Endothelial cell (in vitro differentiated cells): Measurements from ENCODE around the gene CNBD2. TPM values are rescaled to one million over a fixed set of nuclear protein-coding genes. Genes with fewer than 3 reads are reported as not detected.

ENCODE experiments used
- DNase-seq: peaks from one replicate; pipeline ENCODE4 v3.0.0; 2021; ENCODE audit warnings: low spot score
- H3K27ac Mint-ChIP-seq: one replicate; pipeline ENCODE4 v1.8.0; 2021; ENCODE audit warnings: mixed read lengths, inconsistent platforms; ENCODE audit not compliant: unreplicated experiment
- H3K27me3 Mint-ChIP-seq: one replicate; pipeline ENCODE4 v1.8.0; 2021; ENCODE audit warnings: mild to moderate bottlenecking, moderate library complexity, mixed read lengths, inconsistent platforms; ENCODE audit not compliant: unreplicated experiment
- H3K36me3 Mint-ChIP-seq: one replicate; pipeline ENCODE4 v1.8.0; 2021; ENCODE audit warnings: mild to moderate bottlenecking, low read depth, mixed read lengths, inconsistent platforms; ENCODE audit not compliant: unreplicated experiment
- H3K4me1 Mint-ChIP-seq: one replicate; pipeline ENCODE4 v1.8.0; 2021; ENCODE audit warnings: mild to moderate bottlenecking, mixed read lengths, inconsistent platforms; ENCODE audit not compliant: unreplicated experiment
- H3K4me3 Mint-ChIP-seq: one replicate; pipeline ENCODE4 v1.8.0; 2021; ENCODE audit warnings: mild to moderate bottlenecking, mixed read lengths, inconsistent platforms; ENCODE audit not compliant: unreplicated experiment
- H3K9me3 Mint-ChIP-seq: one replicate; pipeline ENCODE4 v1.8.0; 2021; ENCODE audit warnings: mixed read lengths, inconsistent platforms; ENCODE audit not compliant: unreplicated experiment
- total RNA-seq: library from RNA; stranded (reverse); fragmentation: NEBNext Ultra II Directional; extraction: Animal tissue kit (Norgen Biotek cat#: 25700); gene quantifications from one replicate; pipeline ENCODE4 v1.2.1, GENCODE V29; 2021; ENCODE audit not compliant: unreplicated experiment
- TF ChIP-seq, protein P1 (sequence below): fragments of 200-600 bp; sonication (generic); IDR thresholded peaks from one replicate; pipeline ENCODE4 v1.5.0; 2021; ENCODE audit warnings: antibody characterized with exemption; ENCODE audit not compliant: unreplicated experiment

Gene CNBD2
- total RNA-seq, 1 donor from 2014 or later, result 8.8 TPM

DNA sequence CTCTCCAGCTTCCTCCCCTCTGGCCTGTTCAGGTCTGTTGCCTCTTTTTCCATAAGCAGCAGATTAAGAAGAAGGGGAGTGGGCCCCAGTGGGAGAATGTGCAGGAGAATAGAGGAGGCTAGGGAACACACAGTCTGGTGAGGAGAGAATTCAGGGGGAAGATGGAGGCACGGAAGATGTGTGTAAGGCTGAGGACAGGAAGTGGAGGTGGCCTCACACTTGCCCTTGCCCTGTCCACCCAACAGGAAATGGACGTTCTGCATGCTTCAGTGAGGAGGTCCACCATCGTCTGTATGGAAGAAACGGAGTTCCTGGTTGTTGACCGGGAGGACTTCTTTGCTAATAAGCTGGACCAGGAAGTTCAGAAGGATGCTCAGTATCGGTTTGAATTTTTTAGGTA lies 16.0 kb downstream of the CNBD2 start:
- no peak overlapping the region for H3K4me3 Mint-ChIP-seq
- H3K27ac Mint-ChIP-seq, result no peak overlapping the region
- TF ChIP-seq, protein P1, sequence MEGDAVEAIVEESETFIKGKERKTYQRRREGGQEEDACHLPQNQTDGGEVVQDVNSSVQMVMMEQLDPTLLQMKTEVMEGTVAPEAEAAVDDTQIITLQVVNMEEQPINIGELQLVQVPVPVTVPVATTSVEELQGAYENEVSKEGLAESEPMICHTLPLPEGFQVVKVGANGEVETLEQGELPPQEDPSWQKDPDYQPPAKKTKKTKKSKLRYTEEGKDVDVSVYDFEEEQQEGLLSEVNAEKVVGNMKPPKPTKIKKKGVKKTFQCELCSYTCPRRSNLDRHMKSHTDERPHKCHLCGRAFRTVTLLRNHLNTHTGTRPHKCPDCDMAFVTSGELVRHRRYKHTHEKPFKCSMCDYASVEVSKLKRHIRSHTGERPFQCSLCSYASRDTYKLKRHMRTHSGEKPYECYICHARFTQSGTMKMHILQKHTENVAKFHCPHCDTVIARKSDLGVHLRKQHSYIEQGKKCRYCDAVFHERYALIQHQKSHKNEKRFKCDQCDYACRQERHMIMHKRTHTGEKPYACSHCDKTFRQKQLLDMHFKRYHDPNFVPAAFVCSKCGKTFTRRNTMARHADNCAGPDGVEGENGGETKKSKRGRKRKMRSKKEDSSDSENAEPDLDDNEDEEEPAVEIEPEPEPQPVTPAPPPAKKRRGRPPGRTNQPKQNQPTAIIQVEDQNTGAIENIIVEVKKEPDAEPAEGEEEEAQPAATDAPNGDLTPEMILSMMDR, result no peak

DNA sequence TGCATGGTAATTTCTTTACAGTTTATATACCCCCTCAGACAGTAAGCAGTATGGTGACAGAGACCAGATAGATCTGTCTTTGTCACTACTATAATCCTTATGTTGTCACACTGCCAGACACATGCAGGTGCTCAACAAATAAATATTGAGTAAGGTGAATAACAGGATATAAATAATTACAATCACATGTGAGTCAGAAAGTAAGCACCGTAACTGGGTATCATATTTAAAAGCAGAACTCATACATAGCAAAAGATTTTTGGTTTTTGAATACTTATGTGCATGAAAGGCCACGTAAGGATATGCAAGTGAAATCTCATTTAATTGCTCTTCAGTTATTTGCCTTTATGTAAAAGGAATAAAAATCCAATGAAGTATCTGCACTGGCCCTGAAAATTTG lies 17.4 kb downstream of the CNBD2 start:
- DNase-seq, result no peak
- Mint-ChIP-seq H3K36me3 (no peaks in the 10 kb centered on the region), H3K27ac (no peak overlapping the region), H3K27me3 (peaks cover 7% of the 10 kb centered on the region), H3K4me1 (peaks cover 11% of the 10 kb centered on the region), H3K9me3 (no peaks in the 10 kb centered on the region), H3K4me3 (no peak overlapping the region)
- TF ChIP-seq, protein P1, result no peak

More for the DNA sequence above, 16.0 kb downstream of the CNBD2 start:
- Mint-ChIP-seq H3K4me1 (peaks cover 11% of the 10 kb centered on the region), H3K36me3 (no peaks in the 10 kb centered on the region), H3K9me3 (no peaks in the 10 kb centered on the region), H3K27me3 (peaks cover 7% of the 10 kb centered on the region)
- DNase-seq, result no peak

DNA sequence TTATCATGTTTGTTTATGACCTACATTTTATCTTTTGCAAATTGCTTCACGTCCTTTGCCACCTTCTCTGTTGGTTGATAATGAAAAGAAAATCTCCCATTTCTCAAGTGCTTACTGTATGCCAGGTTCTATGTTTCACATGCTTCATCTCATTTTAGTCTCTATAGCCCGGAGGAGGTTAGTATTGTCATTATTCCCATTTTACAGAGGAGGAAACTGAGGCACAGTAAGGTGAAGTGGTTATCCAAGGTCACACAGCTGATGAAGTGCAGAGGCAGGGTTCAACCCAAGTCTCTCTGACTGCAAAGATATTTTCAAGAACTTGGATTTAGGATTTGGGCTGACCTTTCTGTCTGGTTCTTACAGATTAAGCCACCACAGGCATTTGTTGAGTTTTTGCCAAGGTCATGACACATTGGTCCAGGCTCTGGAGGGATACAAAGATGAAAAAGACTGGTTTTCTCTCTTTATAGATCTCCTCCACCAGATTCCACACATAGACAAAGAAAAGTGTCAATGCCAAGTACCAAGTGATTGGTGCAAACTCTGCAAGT lies 20.6 kb downstream of the CNBD2 start:
- Mint-ChIP-seq H3K4me1 (peaks cover 6% of the 10 kb centered on the region), H3K27ac (no peak overlapping the region), H3K27me3 (peaks cover 5% of the 10 kb centered on the region), H3K4me3 (no peak overlapping the region), H3K9me3 (no peaks in the 10 kb centered on the region), H3K36me3 (no peaks in the 10 kb centered on the region)
- DNase-seq, result no peak
- TF ChIP-seq, protein P1, result no peak

DNA sequence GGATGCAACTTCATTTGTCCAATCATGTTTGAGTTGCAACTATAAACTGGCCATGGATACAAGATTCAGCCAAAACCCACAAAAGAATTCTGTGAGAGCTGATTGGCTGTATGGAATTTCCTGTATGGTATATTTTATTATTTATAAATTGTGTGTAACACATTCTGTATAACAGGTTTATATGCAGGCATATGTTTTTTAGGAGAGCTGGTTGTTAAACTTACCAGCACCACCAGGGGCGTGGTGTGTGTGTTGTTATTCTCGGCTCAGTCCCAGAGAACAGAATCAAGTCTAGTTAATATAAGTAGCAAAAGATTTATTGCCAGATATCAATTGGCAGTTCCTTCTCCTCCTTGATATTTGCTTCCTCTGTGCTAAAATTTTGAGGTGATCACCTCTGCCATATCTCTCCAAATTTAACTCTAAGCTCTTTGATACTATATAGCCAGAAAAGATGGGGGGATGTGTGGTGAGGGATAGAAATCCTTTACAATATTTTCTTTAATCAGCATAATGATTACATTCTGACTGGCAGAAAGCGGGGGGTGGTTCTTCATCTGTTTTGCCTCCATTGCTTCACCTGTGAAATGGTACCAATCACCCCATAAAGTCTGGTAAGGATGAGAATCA lies 22.9 kb downstream of the CNBD2 start:
- peak; percentile 29 for DNase-seq
- no peak overlapping the region for H3K27ac Mint-ChIP-seq
- no peaks in the 10 kb centered on the region for H3K9me3 Mint-ChIP-seq
- H3K27me3 Mint-ChIP-seq, result peaks cover 1% of the 10 kb centered on the region
- no peaks in the 10 kb centered on the region for H3K4me1 Mint-ChIP-seq
- no peak overlapping the region for H3K4me3 Mint-ChIP-seq
- TF ChIP-seq, protein P1, result peak; percentile 53
- H3K36me3 Mint-ChIP-seq, result no peaks in the 10 kb centered on the region

DNA sequence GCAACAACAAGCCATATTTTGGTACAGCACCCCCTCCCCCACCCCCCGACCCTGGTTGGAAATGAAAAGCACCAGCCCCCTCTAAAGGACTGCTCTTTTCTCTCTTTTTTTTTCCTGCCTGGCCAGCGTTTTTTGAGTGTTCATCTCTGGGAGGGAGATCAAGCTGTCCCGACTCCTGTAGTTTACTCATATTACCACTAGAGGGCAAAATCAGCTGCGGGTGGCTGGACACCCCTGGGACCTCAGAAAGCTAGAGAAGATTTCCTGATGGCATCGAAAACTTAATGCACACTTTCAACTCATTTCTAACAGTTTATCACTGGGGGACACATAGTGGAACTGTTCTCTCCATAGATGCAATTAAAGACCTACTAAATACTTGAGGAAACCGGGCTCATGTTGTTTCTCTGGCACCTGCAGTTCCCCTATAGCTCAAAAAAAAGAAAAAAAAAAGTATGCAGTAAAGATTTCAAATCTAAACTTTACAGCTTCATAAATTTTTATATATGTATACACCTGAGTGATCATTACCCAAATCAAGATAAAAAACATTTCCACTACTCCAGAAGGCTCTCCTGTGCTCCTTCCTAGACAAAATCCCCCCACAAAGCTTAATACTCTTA lies 24.4 kb downstream of the CNBD2 start:
- Mint-ChIP-seq H3K27me3 (no peaks in the 10 kb centered on the region), H3K36me3 (no peaks in the 10 kb centered on the region), H3K4me3 (no peak overlapping the region), H3K4me1 (peaks cover 8% of the 10 kb centered on the region), H3K27ac (no peak overlapping the region), H3K9me3 (no peaks in the 10 kb centered on the region)
- TF ChIP-seq, protein P1, result peak; percentile 90
- DNase-seq, result peak; percentile 48
